CD4-positive, alpha-beta T cell (primary cell): ENCODE measurements around the gene EARS2. TPM values are rescaled to one million over a fixed set of nuclear protein-coding genes. Genes with fewer than 3 reads are reported as not detected.

ENCODE experiments used
- ATAC-seq: fragments of 200-7000 bp; cut with Tn5 transposase; one replicate; pipeline ENCODE4 v1.10.0; 2022; ENCODE audit warnings: mild to moderate bottlenecking; ENCODE audit not compliant: poor library complexity
- CTCF ChIA-PET: fragments of 350-600 bp; sonication (Branson Sonifier 250); formaldehyde crosslinking; loops from one replicate; lab custom pipeline; 2021; ENCODE audit warnings: antibody characterized with exemption, inconsistent platforms; lab: Charles Lee
- POLR2A ChIA-PET: fragments of 350-600 bp; sonication (Branson Sonifier 250); formaldehyde crosslinking; loops from one replicate; lab custom pipeline; 2021; ENCODE audit warnings: antibody characterized with exemption, inconsistent platforms; lab: Charles Lee
- DNase-seq, 14 experiments: peaks; one replicate each; pipeline ENCODE4 v3.0.0-alpha.2; 2013 to 2020; ENCODE audit warnings: mixed read lengths in 2 of 14
- H3K27ac ChIP-seq, 2 donors: one replicate each; pipeline versions ENCODE4 v1.5.1 to v1.7.0; 2013; ENCODE audit warnings: low read length in 2 of 2, low read depth in 1 of 2, mild to moderate bottlenecking in 1 of 2
- H3K27me3 ChIP-seq, 2 experiments: 1 replicate in 1 of 2; 2 replicates in 1 of 2; pipeline versions ENCODE4 v1.6.1 to v1.7.0; 2013; ENCODE audit warnings: low read length in 2 of 2, control low read depth in 1 of 2, mild to moderate bottlenecking in 1 of 2, moderate library complexity in 1 of 2; ENCODE audit not compliant: insufficient read depth in 2 of 2, control insufficient read depth in 1 of 2
- H3K36me3 ChIP-seq: one replicate; pipeline ENCODE4 v1.6.1; 2013; ENCODE audit warnings: low read length, control low read depth; ENCODE audit not compliant: insufficient read depth
- H3K4me1 ChIP-seq: one replicate; pipeline ENCODE4 v1.6.1; 2013; ENCODE audit warnings: low read length, control low read depth; ENCODE audit not compliant: insufficient read depth
- H3K4me3 ChIP-seq: one replicate; pipeline ENCODE4 v1.5.1; 2013; ENCODE audit warnings: mild to moderate bottlenecking, low read length, moderate library complexity
- H3K9me3 ChIP-seq, 2 experiments: 1 replicate in 1 of 2; 2 replicates in 1 of 2; pipeline versions ENCODE4 v1.6.1 to v1.7.0; 2013; ENCODE audit warnings: low read length in 2 of 2, mild to moderate bottlenecking in 2 of 2, control low read depth in 1 of 2, moderate library complexity in 1 of 2; ENCODE audit not compliant: control insufficient read depth in 1 of 2, insufficient read depth in 1 of 2
- H3K27ac Mint-ChIP-seq: one replicate; pipeline ENCODE4 v1.8.0; 2020; ENCODE audit warnings: mixed read lengths
- H3K27me3 Mint-ChIP-seq: one replicate; pipeline ENCODE4 v1.8.0; 2021; ENCODE audit warnings: mixed read lengths
- H3K36me3 Mint-ChIP-seq: one replicate; pipeline ENCODE4 v1.8.0; 2021; ENCODE audit warnings: low read depth, mixed read lengths
- H3K4me1 Mint-ChIP-seq: one replicate; pipeline ENCODE4 v1.8.0; 2021; ENCODE audit warnings: low read depth, mixed read lengths
- H3K4me3 Mint-ChIP-seq: one replicate; pipeline ENCODE4 v1.8.0; 2020; ENCODE audit warnings: mild to moderate bottlenecking, mixed read lengths
- H3K9me3 Mint-ChIP-seq: one replicate; pipeline ENCODE4 v1.8.0; 2020; ENCODE audit warnings: mixed read lengths
- CTCF ChIP-seq: fragments of 200-600 bp; IDR thresholded peaks from one replicate; pipeline ENCODE4 v1.8.0; 2022; ENCODE audit warnings: antibody characterized with exemption, mild to moderate bottlenecking
- intact Hi-C, 2 experiments: fragments of 100-400 bp; cut with DNase I in 1 of 2; cut with micrococcal nuclease in 1 of 2; formaldehyde crosslinking; loops; one replicate each; pipeline versions ENCODE4 v1.15.1 to v1.9.0; 2023 to 2025; cut with DNase I, micrococcal nuclease
- total RNA-seq, 174 experiments: library from RNA in 2 of 174; stranded (reverse) in 2 of 174; gene quantifications; one replicate each; pipeline ENCODE4 v1.2.3 and lab custom pipeline; 2021 to 2026

Gene EARS2
- total RNA-seq, 2 experiments from 2014 or later = 7.9 to 8.0 TPM

- Histone ChIP-seq H3K4me1 (peaks cover 14% of the 10 kb centered on the region), H3K27me3 (no peaks in the 10 kb centered on the region), H3K4me3 (no peak overlapping the region), H3K36me3 (peaks cover 69% of the 10 kb centered on the region), H3K27ac (no peak overlapping the region), H3K9me3 (no peaks in the 10 kb centered on the region)
- Mint-ChIP-seq H3K27ac (no peak overlapping the region), H3K4me1 (peaks cover 32% of the 10 kb centered on the region), H3K9me3 (no peaks in the 10 kb centered on the region), H3K36me3 (peaks cover 90% of the 10 kb centered on the region), H3K4me3 (peak overlapping the region; percentile 38), H3K27me3 (no peaks in the 10 kb centered on the region)
- CTCF ChIA-PET = no interaction called here
- DNase-seq = no peak
- intact Hi-C loops = no loop called here
- ATAC-seq = no peak
- no peak for TF ChIP-seq CTCF
- POLR2A ChIA-PET = no interaction called here
Observed at GRCh38 chr16:23561586-23561985, 4.4 kb upstream of the EARS2 start.

GRCh38 chr16:23557779-23558702 lies 891 bp upstream of the EARS2 start:
- Mint-ChIP-seq H3K9me3 (no peaks in the 10 kb centered on the region), H3K4me3 (peak overlapping the region; percentile 98), H3K27ac (peak overlapping the region; percentile 96), H3K4me1 (peaks cover 41% of the 10 kb centered on the region), H3K27me3 (no peaks in the 10 kb centered on the region), H3K36me3 (peaks cover 68% of the 10 kb centered on the region)
- TF ChIP-seq CTCF = no peak
- Histone ChIP-seq H3K9me3 (no peaks in the 10 kb centered on the region), H3K27me3 (no peaks in the 10 kb centered on the region), H3K4me3 (peak overlapping the region; percentile 92), H3K27ac (peak overlapping the region; percentile 41 to 77), H3K4me1 (peaks cover 20% of the 10 kb centered on the region), H3K36me3 (peaks cover 38% of the 10 kb centered on the region)
- intact Hi-C loops = loop anchor here (1.0 to 10.0 kb wide), 6 partner anchors 38 to 1603 kb away; partner anchors contain the start of genes DCTN5 (in 2 of the 2), GGA2 (in 2 of the 2), NDUFAB1 (in 2 of the 2) and PALB2 (in 2 of the 2)
- peak in 6 of 14 experiments; percentile 2 to 39 (median 8) for DNase-seq
- ChIA-PET POLR2A (interaction anchor here (0.6 to 2.4 kb wide), 8 partner anchors 34 to 1171 kb away, joined by 3 to 17 read pairs (median 4); partner anchors contain the start of genes DCTN5, GGA2, NDUFAB1 and PALB2), CTCF (interaction anchor here (0.8 to 1.8 kb wide), 5 partner anchors 17 to 122 kb away, joined by 3 to 13 read pairs (median 4); partner anchors contain the start of genes GGA2 and NDUFAB1)
- peak; percentile 5 for ATAC-seq

- ATAC-seq (no peak), DNase-seq (no peak)
- Mint-ChIP-seq H3K9me3 (no peaks in the 10 kb centered on the region), H3K36me3 (peaks cover 60% of the 10 kb centered on the region), H3K4me1 (peaks cover 31% of the 10 kb centered on the region), H3K4me3 (no peak overlapping the region), H3K27me3 (no peaks in the 10 kb centered on the region), H3K27ac (no peak overlapping the region)
- TF ChIP-seq CTCF = no peak
- Histone ChIP-seq H3K4me1 (peaks cover 20% of the 10 kb centered on the region), H3K9me3 (no peaks in the 10 kb centered on the region), H3K27me3 (no peaks in the 10 kb centered on the region), H3K4me3 (no peak overlapping the region), H3K27ac (no peak overlapping the region), H3K36me3 (peaks cover 27% of the 10 kb centered on the region)
- intact Hi-C loops = loop anchor here in 1 of 2 experiments (10.0 kb wide), 1 partner anchor 1600 kb away; the partner anchor contains the start of gene UQCRC2
- POLR2A ChIA-PET = interaction anchor here (1.3 kb wide), 1 partner anchor 44 kb away, joined by 4 read pairs; the partner anchor contains the start of gene GGA2
- CTCF ChIA-PET = interaction anchor here (1.0 kb wide), 1 partner anchor 119 kb away, joined by 3 read pairs; no protein-coding TSS in a partner anchor
Observed at GRCh38 chr16:23554536-23554935, 2.6 kb downstream of the EARS2 start.
